Cardiac muscle cell (in vitro differentiated cells and primary cell): ENCODE data around the gene RHBDL3. TPM values are rescaled to one million over a fixed set of nuclear protein-coding genes. Genes with fewer than 3 reads are reported as not detected.

Experiments
- DNase-seq, 2 donors: peaks; one replicate each; pipeline versions ENCODE4 v3.0.0 to v3.0.0-alpha.2; 2010 to 2017; ENCODE audit warnings: low read depth in 1 of 2, low spot score in 1 of 2
- H3K27ac ChIP-seq: fragments of 200-600 bp; sonication (generic); 2 replicates; pipeline ENCODE4 v1.5.1; 2016
- H3K27me3 ChIP-seq: fragments of 200-600 bp; sonication (generic); 2 replicates; pipeline ENCODE4 v1.6.0; 2016; ENCODE audit warnings: control low read depth
- H3K36me3 ChIP-seq: fragments of 200-600 bp; sonication (generic); 2 replicates; pipeline ENCODE4 v1.5.1; 2016; ENCODE audit warnings: control low read depth
- H3K4me1 ChIP-seq: fragments of 200-600 bp; sonication (generic); 2 replicates; pipeline ENCODE4 v1.8.1; 2017; ENCODE audit warnings: low read depth, mild to moderate bottlenecking, mixed run types
- H3K4me3 ChIP-seq: fragments of 200-600 bp; sonication (generic); 2 replicates; pipeline ENCODE4 v1.5.1; 2016; ENCODE audit warnings: mild to moderate bottlenecking
- H3K9me3 ChIP-seq: fragments of 200-600 bp; sonication (generic); 2 replicates; pipeline ENCODE4 v1.5.1; 2017; ENCODE audit warnings: low read depth, mild to moderate bottlenecking, control low read depth
- CTCF ChIP-seq: IDR thresholded peaks from 2 replicates; pipeline ENCODE4 v1.5.1; 2012; ENCODE audit warnings: low read depth, mild to moderate bottlenecking, low read length
- polyA plus RNA-seq: library from polyadenylated mRNA; unstranded; fragments of >200 nt; fragmentation: Nextera tagmentation; extraction: Ambion mirVana; gene quantifications from 2 replicates; pipeline ENCODE4 v1.2.1, GENCODE V29; 2016
- total RNA-seq: library from RNA; depleted of rRNA; stranded (reverse); fragments of >200 nt; gene quantifications from 2 replicates; pipeline ENCODE4 v1.2.3, GENCODE V29; 2016

Gene RHBDL3
- total and polyA plus RNA-seq, 2 experiments from 2014 or later = 0.09 TPM; not detected in 1

GRCh38 chr17:32235588-32235987, 30.0 kb upstream of the RHBDL3 start:
- peaks cover 5% of the 10 kb centered on the region for H3K4me1 ChIP-seq
- no peaks in the 10 kb centered on the region for H3K27me3 ChIP-seq
- no peak for TF ChIP-seq CTCF
- no peak overlapping the region for H3K27ac ChIP-seq
- no peaks in the 10 kb centered on the region for H3K9me3 ChIP-seq
- no peak overlapping the region for H3K4me3 ChIP-seq
- no peak for DNase-seq
- H3K36me3 ChIP-seq = no peaks in the 10 kb centered on the region

- Histone ChIP-seq H3K4me3 (no peak overlapping the region), H3K27ac (no peak overlapping the region), H3K36me3 (no peaks in the 10 kb centered on the region), H3K27me3 (no peaks in the 10 kb centered on the region), H3K9me3 (no peaks in the 10 kb centered on the region), H3K4me1 (peaks cover 3% of the 10 kb centered on the region)
- TF ChIP-seq CTCF = no peak
- DNase-seq = no peak
Observed at GRCh38 chr17:32239456-32239855, 26.2 kb upstream of the RHBDL3 start.

GRCh38 chr17:32240750-32241149, 24.9 kb upstream of the RHBDL3 start:
- peaks cover 3% of the 10 kb centered on the region for H3K4me1 ChIP-seq
- H3K36me3 ChIP-seq = no peaks in the 10 kb centered on the region
- no peaks in the 10 kb centered on the region for H3K9me3 ChIP-seq
- peak; percentile 38 to 61 for DNase-seq
- no peak overlapping the region for H3K4me3 ChIP-seq
- no peak for TF ChIP-seq CTCF
- no peak overlapping the region for H3K27ac ChIP-seq
- no peaks in the 10 kb centered on the region for H3K27me3 ChIP-seq

GRCh38 chr17:32241640-32242039, 24.0 kb upstream of the RHBDL3 start:
- no peaks in the 10 kb centered on the region for H3K9me3 ChIP-seq
- DNase-seq = no peak
- H3K4me3 ChIP-seq = no peak overlapping the region
- no peak overlapping the region for H3K27ac ChIP-seq
- H3K4me1 ChIP-seq = peaks cover 3% of the 10 kb centered on the region
- no peak for TF ChIP-seq CTCF
- H3K36me3 ChIP-seq = no peaks in the 10 kb centered on the region
- H3K27me3 ChIP-seq = no peaks in the 10 kb centered on the region

- Histone ChIP-seq H3K4me1 (no peaks in the 10 kb centered on the region), H3K9me3 (no peaks in the 10 kb centered on the region), H3K4me3 (no peak overlapping the region), H3K27me3 (no peaks in the 10 kb centered on the region), H3K36me3 (no peaks in the 10 kb centered on the region), H3K27ac (no peak overlapping the region)
- no peak for DNase-seq
- TF ChIP-seq CTCF = no peak
Observed at GRCh38 chr17:32249475-32249874, 16.2 kb upstream of the RHBDL3 start.

- Histone ChIP-seq H3K36me3 (no peaks in the 10 kb centered on the region), H3K27ac (no peak overlapping the region), H3K27me3 (no peaks in the 10 kb centered on the region), H3K4me1 (no peaks in the 10 kb centered on the region), H3K4me3 (no peak overlapping the region), H3K9me3 (no peaks in the 10 kb centered on the region)
- TF ChIP-seq CTCF = peak; percentile 100
- DNase-seq = peak; percentile 82 to 84
Observed at GRCh38 chr17:32253117-32253611, 12.5 kb upstream of the RHBDL3 start.
